Occipital lobe (tissue), 2 donors: Measurements from ENCODE around the gene MED13. TPM values are rescaled to one million over a fixed set of nuclear protein-coding genes. Genes with fewer than 3 reads are reported as not detected.
A peak's percentile ranks its signal among the peaks of the same experiment; 100 is the strongest.
"Not testable (repeated sequence)": the region's sequence is repeated elsewhere in the genome, so short reads cannot be mapped to it uniquely, and the experiment has no call there.

Source experiments
- DNase-seq: peaks from one replicate; lab custom pipeline; 2025; lab: John Stamatoyannopoulos, UW
- total RNA-seq: library from RNA; depleted of rRNA; stranded (reverse); fragments of >200 nt; gene quantifications from one replicate; pipeline ENCODE4 v1.2.3, GENCODE V29; 2014

Gene MED13
- total RNA-seq, 1 donor from 2014 or later, result 150 TPM

DNA sequence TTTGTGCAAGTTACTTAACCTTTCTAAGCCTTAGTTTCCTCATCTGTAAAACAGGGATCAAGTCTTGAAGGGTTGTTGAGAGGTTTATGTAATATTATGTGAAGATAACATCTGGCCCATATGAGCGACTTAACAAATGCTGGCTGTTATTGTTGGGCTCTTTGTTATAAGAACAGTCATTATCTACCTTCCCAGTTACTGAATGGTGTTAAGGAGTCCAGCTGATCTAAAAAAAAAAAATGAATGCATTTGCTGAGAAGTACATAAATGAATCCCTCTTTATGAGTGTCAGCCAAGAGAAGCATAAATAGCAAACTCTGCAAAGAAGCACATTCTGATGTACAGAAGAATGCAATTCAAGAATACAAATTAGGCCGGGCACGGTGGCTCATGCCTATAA lies 24.3 kb upstream of the MED13 start:
- no peak for DNase-seq

DNA sequence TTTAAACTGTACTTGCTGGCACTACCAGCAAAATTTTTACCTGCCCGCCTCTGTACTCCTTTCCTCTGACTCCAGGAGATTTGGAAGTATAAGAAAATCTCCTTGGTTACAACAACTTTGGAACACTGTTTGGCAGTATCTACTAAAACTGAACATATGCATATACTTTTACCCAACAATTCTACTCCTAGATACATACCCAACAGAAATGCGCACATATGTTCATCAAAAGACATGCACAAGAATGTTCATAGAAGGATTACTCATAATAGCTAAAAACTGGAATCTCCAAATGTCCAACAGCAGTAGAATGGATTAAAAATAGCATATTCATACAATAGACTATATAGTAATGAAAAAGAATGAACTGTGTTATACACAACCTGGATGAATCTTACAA lies 21.7 kb upstream of the MED13 start:
- no peak for DNase-seq

DNA sequence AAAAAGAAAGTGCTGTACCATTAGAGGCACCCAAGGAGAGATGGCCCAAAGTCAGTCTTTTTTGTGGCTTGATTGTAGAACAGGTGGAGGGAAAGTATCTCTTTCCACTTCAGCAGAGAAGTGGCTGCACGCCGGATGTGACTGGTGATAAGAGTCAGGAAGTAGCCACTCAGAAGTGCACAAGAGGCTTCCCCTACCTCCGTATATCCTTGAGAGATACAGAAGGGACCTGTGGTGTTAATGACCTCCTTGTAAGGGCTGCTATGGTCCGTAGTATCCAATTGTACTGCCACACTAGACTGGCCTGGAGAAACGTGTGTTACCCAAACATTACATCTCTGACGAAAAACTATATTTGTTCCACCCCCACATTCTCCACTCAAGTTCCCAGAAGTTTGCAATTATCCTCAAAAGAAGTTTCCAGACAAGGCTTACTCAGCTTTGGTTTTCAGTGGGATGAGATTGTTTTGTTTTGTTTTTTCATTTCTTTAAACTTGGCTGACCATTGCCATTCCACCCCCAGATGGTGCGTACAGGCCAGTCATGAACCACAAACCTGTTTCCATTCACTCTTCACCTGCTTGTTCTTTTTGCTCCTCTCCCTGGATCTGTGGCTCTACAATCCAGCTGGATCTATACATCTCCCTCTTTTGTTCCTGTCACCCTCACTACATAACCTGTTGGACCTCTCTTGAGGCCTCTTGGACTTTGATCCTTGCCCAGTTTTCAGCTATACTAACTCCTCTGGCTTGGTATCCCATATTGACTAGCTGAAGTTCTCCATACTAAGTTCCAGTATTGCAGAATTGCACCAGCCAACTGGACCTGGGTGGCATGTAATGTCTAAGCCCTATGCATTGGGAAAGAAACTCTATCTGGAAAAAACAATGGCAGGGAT lies 20.7 kb upstream of the MED13 start:
- no peak for DNase-seq

DNA sequence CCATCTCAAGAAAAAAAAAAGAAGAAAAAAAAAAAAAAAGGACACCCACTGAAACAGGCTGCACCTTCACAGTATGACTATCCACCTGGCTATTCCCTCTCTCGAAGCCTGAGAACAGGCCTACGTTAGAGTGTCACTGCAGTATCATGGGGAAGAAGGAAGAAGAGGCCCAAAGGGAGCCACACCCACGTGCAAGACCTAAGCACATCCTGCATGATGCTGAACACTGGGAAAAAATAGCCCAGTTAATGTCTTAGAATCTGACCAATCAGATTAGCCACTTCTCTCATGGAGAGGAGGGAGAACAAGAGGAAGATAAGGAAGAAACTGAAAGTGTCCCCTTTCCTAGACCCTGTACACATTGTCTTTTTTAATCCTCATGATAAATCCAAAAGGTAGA lies 19.5 kb upstream of the MED13 start:
- DNase-seq, result no peak

DNA sequence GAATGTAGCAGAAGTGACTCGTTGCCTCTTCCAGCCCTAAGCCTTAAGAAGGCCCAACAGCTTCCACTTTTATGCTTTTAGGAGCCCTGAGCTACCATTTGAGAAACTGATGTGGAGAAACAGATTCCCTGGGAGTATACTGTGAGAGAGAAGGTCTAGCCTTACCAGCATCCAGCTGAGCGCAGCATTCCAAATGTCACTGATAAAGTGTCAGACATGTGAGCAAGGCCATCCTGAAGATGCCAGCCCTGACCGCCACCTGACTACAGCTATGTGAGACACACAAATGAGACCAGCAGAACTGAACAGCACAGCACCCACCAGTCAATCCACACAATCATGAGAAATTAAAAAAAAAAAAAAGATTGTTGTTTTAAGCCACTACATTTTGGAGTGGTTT lies 18.6 kb upstream of the MED13 start:
- DNase-seq, result no peak

DNA sequence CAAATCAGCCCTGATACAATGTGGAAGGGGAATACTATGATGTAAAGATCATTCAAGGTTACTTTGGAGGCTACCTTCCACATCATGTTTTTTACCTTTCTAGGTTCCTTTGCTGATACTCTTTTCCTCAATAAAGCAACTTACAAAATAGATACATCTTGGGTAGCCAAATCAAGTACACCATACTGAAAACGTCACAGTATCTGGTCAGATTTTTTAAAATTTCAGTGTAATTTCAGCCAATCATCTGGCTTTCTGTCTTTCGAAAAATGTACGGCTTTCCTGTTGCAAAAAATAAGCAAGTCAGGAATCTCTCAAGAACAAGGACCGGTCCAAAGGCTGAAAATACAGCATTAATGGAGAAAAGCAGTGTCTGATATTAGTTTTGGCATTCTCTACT lies 15.6 kb upstream of the MED13 start:
- no peak for DNase-seq

DNA sequence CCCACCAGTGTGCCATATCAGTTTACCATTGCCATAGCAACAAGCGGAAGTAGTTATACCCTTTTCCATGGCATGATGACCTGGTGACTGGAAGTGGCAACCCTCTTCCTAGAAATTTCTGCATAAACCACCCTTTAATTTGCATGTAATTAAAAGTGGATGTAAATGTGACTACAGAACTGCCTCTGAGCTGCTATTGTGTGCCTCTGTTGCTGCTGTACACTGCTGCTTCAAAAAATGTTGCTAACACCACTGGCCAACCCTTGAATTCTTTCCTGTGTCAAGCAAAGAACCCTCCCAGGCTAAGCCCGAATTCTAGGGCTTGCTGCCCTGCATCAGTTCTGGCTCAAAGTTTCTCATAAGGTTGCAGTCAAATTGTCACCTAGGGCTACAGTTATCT lies 12.9 kb upstream of the MED13 start:
- DNase-seq, result no peak

DNA sequence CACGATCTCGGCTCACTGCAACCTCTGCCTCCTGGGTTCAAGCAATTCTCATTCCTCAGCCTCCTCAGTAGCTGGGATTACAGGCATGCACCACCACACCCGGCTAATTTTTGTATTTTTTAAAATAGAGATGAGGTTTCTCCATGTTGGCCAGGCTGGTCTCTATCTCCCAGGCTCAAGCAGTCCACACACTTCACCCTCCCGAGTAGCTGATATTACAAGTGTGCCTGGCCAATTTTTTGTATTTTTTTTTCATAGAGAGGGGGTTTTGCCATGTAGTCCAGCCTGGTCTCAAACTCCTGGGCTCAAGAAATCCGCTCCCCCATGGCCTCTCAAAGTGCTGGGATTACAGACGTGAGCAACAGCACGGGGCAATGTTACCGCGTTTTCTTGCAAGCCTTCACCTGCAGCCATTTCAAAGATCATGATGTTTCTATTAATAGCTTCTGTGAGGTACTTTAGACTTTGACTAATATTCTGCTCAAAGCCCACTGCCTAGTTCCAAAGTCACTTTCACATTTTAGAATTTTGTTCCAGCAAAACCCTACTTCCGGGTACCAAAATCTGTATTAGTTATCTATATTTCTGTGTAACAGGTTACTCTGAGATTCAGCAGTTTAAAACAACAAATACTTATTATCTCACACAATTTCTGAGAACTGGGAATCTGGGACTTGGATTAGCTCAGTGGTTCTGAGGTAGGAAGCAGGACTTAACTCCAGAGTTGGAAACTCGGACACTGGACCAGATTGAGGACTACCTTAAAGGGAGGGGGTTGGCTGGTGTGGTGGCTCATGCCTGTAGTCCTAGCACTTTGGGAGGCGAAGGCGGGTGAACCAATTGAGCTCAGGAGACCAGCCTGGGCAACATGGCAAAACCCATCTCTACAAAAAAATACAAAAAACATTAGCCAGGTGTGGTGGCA lies 12.0 kb upstream of the MED13 start:
- no peak for DNase-seq

DNA sequence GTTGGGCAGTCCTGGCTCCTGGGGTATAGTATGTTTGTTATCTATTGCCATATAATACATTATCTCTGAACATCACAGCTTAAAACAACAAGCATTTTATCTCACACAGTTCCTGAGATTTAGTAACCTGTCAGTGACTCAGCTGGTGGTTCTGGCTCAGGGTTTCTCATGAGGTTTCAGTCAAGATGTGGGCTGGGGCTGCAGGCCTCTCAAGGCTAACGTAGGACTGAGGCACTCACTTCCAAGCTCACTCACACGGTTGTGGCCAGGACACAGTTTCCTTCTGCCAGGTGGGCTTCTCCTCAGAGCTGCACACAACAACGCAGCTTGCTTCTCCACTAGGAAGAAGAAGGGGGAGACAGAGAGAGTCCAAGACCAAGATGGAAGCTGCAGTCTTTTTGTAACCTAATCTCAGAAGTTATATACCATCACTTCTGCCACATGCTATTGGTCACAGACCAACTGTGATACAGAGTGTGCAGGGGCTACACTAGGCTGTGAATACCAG lies 10.3 kb upstream of the MED13 start:
- DNase-seq, result no peak

DNA sequence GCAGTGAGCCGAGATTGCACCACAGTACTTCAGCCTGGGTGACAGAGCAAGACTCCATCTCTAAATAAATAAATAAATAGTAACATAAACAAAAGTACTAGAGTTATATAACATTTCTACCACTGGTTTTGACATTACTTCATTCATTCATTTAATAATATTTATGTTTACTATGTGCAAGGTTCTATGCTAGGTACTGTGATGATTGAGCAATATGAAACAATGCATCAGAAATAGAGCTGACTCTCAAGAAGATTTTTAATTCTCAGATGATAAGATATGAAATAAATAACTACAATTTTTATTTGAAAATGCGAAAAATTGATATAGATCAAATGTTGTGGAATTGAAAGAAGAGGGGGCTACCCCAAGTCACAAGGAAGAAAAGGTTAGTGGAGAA lies 8.9 kb upstream of the MED13 start:
- no peak for DNase-seq

DNA sequence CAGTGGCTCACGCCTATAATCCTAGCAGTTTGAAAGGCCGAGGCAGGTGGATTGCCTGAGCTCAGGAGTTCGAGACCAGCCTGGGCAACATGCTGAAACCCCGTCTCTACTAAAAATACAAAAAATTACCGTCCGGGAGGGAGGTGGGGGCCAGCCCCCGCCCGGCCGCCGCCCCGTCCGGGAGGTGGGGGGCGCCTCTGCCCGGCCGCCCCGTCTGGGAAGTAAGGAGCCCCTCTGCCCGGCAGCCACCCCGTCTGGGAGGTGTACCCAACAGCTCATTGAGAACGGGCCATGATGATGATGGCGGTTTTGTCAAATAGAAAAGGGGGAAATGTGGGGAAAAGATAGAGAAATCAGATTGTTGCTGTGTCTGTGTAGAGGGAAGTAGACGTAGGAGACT lies 7.8 kb upstream of the MED13 start:
- not testable (repeated sequence) for DNase-seq

DNA sequence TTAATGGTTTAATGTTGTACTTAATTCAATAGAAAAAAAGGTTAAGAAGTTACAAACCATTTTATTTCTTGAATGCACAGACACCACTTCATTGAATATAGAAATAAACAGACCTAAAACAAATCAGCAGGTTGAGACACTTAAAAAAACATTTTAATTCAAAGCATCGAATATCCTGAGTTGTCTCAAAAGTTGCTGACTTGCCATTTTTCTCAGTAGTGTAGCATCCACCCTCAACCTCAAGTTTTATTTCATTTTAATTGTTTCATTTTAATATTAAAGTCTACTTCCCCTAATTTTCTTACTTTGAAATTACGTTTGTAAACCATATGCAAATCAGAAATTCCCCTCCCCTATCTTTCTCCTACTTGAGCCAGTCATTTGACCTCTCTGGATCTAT lies 5.8 kb upstream of the MED13 start:
- DNase-seq, result no peak

DNA sequence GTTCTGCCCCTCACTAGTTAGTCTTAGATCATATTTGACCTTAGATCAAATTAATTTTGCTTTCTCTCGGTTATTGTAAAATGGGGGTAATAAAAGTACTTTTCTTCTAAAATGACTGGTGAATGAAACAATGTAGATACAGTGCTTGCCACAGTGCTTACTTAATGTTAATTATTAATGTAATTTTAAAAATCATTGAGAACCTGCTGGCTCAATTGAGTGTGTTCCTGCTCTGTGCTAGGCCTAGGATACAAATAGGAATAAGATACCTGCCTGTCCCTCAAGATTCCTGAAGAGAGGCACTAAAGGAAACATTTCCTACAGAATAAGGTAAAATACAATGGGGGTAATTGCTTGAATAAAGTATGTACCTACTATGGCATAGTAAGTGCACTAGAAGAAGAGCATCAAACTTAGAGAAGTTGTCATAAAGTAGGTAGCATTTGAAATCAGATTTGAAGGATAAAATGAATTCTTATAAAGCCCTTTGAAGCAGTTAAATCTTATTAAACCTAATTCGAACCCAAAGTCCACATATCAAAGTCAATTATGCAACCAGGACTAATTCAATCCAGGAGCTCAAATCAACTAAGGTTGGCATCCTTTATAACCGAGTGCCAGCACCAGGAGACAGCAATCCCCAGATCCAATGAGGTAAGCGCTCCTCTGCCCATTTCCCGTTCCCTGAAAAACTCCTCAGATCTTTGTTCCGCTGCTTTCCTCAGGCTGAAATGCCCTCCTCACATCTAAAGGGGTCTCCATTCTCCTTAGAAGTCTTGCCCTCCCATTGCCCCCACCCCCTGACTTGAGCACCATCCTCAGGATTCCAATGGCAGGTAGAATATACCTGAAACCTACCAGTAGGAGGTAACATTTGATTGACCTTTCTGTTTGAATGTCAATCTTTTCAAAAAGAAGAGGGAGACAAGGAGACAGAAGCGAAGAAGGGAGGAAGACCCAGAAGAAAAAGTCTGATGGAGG lies 2.4 kb upstream of the MED13 start:
- DNase-seq, result no peak

DNA sequence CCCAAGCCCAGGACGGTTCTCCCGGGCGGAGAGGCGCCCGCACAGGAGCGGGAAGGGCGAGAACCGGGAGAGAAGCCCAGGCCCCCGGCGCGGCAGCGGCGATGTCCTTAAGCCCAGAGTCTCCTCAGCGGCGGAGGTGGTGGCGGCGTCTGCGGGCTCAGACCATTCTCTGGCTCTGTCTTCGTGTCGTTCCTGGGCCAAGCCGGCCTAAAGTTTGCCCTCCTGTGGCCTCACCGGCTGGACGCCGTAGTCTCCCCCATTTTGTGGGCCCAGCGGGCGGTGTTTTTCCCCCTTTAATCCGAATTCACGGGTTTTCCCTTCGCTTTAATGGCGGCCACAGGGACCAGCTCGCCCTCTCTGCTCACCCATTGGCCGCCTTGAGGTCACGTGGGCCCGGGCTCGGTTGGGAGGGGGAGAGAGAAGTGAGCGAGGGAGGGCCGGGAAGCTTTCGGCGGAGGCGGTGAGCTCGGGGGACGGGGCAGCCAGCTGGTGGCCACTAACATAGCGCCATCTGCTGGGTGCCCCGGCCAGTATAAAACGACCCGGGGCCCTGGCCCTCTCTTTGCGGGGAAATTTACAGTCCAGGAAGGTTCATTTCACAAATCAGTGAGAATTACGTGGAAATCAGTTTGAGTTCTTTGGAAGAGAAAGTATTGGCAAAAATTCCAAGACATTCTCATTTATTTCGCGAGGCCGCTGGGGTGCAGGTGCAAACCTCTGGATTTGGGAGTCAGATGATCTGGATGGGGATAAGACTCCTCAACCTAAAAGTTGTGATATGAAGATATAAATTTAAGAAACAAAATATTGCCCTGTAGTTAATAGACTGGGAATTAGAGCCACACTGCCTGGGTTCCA lies 762 bp upstream of the MED13 start:
- DNase-seq, result peak; percentile 98

DNA sequence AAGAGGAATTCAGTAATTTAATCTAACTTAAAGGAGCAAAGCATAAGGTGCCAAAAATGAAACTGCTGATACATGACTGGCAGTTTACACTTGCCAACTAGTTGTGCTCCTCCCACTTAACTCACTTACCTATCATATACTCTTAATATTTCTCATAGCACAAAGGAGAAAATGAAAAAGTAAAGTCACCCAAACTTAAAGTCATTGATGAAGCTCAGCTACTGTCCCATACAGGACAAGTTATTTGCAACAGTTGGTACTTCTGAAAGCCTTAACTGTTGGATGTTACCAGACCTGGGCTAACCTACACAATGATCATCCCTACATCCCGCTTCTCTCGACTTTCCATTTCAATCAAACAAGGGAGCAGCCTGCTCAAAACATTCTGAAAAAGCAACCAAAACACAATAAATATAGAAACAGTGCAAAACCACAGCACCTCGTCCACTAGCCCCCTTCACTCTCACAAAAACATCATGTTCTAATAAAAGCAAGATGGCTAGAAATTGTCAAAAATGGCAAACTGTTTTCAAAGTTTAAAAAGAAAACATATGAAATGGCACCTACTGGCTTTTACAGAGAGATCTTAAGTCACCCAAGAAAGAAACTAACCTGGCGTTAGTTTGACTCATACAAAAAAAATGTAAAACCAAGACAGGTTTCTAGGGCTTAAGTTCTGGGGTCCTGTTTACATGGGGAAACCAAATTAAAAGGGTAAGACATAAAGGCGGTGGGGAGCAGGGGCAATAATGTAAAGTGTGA lies 868 bp downstream of the MED13 start:
- no peak for DNase-seq

DNA sequence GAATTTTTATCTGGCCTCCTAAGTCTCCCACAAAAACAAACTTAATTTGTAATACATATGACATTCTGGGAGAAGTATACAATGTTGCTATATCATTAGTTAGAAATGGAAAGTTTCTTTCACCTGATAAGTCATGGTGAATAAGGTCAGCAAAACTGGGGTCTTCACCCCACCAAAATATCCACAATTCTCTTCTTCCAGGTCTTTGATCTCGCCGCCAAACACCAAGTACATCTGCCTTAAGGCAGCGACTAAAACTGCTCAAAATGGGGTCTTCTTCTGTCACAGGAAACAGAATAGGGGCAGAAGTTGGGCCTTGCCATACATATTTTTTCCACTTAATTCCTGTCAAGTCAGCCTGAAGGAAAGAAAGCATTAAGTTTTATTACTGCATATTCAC lies 2.1 kb downstream of the MED13 start:
- DNase-seq, result no peak

DNA sequence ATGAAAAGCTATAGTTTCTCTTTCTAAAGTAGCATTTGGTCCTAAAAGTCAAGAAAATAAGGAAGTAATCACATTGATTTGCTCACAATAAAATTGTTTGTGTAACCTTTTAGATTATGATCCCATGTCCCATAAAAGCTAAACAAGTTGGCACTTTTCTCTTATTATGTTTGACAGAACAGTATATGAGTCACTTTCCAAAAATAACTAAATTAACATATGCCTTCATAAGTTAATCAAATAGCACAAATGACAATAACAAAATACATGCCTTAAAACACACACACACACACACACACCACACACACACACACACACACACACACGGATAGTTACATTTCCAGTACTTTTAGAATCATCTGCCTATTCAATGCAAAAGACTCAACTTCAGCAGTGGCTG lies 2.8 kb downstream of the MED13 start:
- no peak for DNase-seq

DNA sequence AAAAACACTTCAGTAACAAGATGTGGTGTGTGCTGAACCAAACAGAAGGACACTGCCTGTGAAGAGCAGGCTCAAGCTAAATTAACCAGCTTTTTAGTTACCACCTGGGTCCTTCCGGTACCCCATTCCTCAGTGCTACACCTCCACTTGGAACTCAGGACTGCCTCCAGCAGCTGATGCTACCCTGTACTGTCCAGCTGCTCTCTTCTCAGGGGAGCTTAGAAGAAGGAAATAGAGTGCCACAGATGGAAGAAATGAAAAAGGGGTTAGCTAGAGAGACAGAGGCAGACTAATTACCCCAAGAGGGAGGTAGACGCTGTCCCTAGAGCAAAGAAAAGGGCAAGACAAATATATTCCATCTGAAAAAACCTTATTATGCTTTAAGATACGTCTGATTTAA lies 5.7 kb downstream of the MED13 start:
- no peak for DNase-seq

DNA sequence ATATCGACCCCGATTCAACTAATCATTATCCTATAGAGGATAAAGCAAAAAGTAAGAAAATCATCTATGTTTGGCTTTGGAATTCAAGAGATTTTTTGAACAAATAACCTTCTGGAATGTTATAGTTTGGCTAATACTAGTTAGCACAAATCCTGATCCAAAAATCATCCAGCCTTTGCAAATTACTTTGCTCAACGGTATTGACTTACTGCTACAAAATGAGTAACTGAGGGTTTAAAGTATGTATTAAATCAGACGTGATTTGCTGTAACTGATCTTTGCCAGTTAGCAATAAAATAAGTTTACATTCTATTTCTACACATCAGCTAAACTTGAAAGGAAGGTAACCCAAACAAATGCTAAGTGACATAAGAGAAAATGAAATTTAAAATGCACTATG lies 6.5 kb downstream of the MED13 start:
- no peak for DNase-seq
